Measurements from ENCODE around the gene TNFSF18.

Gene TNFSF18

GRCh38 chr1:173038875-173039554 lies 11.7 kb downstream of the TNFSF18 start:
- DNase-seq: peak; percentile 40 to 73 (median 71)

GRCh38 chr1:173024543-173024942 lies 26.2 kb downstream of the TNFSF18 start:
- DNase-seq: no peak

GRCh38 chr1:173023343-173023742 lies 27.4 kb downstream of the TNFSF18 start:
- peak in 2 of 3 donors; percentile 26 to 46 for DNase-seq

- DNase-seq: peak; percentile 59 to 76 (median 73)
These were observed 30.5 kb downstream of the TNFSF18 start for GRCh38 chr1:173020138-173020750.

- DNase-seq: peak in 2 of 3 donors; percentile 28 to 35
These were observed 32.9 kb downstream of the TNFSF18 start for GRCh38 chr1:173017792-173018191.

GRCh38 chr1:173016419-173016818 lies 34.3 kb downstream of the TNFSF18 start:
- no peak for DNase-seq

DNA sequence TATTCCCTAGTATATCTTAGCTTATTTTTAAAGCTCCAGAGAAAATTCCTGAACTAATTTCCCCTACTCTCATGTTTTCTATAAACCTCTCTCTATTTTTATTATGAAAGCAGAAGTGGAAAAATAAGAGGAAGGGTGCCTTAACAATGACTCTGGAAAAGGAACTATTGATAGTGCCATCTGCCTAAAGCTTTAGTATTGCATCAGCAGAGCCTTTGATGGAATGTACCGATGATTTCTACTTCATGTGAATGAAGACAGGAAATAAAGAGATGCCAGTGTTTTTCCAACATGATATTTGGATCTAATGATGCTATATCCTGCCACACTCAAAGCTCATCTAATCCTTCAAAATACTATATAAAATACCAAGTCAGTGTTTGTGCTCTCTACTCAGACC lies 35.1 kb downstream of the TNFSF18 start:
- DNase-seq: peak; percentile 66 to 88 (median 85)

- DNase-seq: peak in 2 of 3 donors; percentile 39 to 41
These were observed 36.6 kb downstream of the TNFSF18 start for GRCh38 chr1:173014160-173014559.

DNA sequence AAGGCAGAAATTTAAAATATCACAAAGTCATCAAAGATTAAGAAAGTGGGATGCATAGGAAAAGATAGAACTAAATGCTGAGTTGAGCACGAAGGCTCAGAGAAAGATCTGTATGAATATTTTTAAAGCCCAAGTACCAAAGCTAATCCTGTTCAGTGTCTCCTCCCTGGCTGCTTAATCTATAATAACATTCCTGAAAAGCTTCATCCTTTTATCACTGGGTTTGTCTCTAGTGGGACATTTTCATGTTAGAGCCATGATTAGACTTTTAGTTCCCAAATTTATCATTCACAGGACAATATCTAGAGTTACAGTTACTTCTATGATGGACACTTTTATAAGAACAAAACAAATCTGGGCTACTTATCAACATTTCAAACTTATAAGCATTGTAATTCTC lies 38.6 kb downstream of the TNFSF18 start:
- DNase-seq: no peak

DNA sequence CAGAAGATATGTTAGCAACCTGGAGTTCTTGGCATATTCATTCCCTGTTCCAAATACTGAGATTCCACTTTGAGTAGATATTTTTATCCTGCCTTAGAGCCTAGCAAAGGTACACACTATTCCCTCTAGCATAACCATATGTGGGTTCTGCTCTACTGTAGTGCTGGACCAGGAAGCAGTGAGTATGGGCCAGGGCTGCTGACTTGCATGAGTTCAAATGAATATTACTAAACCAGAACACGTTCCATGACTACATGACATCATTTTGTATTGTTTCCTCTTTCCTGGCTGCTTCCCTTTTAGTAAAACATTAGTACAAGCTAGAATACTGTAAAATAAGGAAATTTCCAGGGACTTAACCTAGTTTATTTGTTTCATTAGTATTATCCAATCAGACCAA lies 41.1 kb downstream of the TNFSF18 start:
- DNase-seq: peak; percentile 75 to 91 (median 90)

DNA sequence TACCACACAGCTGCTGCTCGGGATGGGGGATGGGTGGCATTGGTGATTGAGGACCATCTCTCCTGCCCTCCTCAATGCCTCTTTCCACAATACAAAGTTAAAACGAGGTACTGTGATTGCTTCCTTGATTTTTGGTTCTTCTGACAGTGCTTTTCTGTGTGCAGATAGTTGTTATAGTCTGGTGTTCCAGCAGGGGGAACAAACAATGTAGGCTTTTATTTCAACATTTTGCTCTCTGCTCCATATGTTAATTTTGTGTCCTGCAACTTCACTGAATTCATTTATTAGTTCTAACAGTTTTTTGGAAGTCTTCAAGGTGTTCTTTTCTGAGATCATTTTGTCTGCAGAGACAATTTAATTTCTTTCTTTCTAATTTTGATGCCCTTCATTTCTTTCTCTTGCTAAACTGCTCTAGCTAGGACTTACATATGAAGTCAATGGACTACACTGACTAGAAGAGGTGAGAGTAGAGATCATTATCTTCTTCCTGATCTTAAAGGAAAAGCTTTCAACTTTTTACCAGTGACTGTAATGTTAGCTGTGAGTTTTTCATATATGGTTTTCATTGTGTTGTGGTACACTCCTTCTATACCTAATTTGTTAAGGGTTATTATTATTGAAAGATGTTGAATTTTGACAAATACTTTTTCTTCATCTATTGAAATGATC lies 45.4 kb downstream of the TNFSF18 start:
- peak in 1 of 3 donors; percentile 18 for DNase-seq

DNA sequence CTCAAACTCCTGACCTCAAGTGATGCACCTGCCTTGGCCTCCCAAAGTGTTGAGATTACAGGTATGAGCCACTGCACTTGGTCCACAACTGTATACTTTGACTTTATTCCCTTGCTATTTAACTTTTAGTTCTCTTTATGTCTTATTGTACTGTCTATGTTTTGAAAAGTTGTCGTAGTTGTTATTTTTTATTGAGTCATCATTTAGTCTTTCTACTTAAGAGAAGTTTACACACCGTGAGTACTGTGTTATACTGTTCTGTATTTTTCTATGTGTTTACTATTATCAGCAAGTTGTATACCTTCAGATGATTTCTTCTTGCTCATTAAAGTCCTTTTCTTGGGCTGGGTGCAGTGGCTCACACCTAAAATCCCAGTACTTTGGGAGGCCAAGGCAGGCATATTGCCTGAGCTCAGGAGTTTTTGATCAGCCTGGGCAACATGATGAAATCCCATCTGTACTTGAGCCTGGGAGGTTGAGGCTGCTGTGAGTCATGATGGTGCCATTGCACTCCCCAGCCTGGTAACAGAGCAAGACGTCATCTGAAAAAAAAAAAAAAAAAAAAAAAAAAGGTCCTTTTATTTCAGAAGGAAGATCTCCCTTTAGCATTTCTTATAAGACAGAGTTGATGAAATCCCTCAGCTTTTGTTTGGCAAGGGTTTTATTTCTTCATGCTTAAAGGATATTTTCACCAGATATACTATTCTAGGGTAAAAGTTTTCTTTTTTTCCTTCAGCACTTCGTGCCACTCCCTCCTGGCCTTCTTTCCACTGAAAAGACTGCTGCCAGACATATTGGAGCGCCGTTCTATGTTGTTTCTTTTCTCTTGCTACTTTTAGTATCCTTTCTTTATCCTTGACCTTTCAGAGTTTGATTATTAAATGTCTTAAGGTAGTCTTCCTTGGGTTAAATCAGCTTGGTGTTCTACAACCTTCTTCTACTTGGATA lies 47.6 kb downstream of the TNFSF18 start:
- peak; percentile 58 to 70 (median 61) for DNase-seq

GRCh38 chr1:172999349-172999748 lies 51.4 kb downstream of the TNFSF18 start:
- peak in 1 of 3 donors; percentile 10 for DNase-seq

DNA sequence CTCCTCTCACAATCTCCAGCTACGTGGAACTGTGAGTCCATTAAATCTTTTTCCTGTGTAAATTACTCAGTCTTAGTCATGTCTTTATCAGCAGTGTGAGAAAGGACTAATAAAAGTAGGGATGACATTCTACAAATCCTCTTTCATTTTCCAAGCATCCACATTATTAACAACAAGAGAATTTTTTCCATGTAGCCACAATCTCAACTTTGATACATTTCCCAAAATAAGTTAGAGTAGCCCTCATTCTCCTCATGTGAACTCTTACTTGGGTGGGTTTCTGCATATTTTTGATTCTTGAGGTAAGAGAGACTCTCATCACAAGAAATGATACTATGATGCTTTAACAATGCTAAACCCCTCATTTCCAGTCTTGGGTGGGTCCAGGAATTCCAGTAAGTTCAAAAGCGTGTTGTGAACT lies 52.8 kb downstream of the TNFSF18 start:
- no peak for DNase-seq

GRCh38 chr1:172993640-172994039 lies 57.1 kb downstream of the TNFSF18 start:
- DNase-seq: no peak

DNA sequence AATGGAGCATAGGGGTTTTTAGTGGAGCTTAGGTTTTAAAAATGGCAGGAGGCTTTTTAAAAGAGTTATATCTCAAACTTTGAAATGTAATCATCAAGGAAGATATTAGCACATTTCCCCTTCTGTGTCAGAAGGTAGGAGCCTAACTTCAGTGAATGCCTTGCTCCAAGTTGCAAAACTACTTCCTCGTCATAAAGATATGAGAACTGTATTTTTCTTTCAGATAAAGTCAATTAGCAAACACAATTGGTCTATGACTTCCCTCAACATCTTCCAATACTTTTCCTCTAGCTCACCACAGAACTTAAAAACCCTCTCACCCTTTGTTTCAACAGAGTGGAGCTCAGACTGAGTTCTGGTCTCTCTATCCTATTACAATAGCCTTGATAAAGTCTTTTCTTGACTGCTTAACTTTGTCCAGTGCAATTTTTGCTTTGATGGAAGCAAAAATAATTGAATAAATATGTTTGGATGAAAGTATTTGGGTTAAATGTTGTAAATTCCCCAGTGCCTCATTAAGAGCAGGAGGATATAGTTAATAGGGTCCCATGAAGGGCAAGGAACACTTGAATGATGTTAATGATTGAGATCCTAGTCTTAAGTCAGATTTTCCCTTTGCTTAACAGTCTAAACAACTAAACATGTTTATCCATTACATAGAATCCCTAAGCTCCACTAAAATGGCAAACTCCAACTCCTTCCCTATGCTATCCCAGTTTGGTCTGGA lies 58.9 kb downstream of the TNFSF18 start:
- DNase-seq: peak in 1 of 3 donors; percentile 16

DNA sequence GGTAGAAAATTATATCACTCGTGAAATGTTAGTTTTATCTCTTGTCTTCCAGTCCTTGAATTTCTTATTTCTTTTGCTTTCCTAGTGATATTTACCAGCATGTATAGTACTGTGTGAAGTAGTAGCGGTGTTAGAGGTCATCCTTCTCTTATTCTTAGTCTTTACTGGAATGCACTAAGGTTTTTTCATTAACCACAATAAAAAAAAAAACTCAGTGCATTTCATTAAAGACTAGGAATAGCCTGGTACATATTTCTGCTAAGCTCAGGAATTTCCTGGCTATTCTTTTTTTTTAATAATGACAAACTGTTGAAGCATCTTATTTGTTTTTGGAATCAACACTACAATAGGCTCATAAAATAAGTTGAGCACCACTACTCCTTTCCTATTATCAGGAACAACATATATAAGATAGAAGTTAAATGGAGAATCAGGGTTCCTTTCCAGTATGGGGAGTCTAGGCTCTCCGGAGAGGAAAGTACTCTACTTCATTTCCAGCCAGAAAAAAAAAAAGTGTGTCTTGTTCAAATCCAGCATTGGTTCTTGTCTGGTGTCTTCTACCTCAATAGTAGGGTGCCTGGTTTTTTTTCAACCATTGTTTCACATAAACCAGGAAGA lies 60.0 kb downstream of the TNFSF18 start:
- peak in 1 of 3 donors; percentile 14 for DNase-seq

Data from suppressor macrophage treated with lipopolysaccharide for 1 hour (primary cell).